ENCODE data around the gene GPR119. TPM values are rescaled to one million over a fixed set of nuclear protein-coding genes. Genes with fewer than 3 reads are reported as not detected.

The GPR119 gene
- total RNA-seq, 3 donors from 2014 or later (not counting 1 experiment from before 2014, with no cell fraction given): not detected

DNA sequence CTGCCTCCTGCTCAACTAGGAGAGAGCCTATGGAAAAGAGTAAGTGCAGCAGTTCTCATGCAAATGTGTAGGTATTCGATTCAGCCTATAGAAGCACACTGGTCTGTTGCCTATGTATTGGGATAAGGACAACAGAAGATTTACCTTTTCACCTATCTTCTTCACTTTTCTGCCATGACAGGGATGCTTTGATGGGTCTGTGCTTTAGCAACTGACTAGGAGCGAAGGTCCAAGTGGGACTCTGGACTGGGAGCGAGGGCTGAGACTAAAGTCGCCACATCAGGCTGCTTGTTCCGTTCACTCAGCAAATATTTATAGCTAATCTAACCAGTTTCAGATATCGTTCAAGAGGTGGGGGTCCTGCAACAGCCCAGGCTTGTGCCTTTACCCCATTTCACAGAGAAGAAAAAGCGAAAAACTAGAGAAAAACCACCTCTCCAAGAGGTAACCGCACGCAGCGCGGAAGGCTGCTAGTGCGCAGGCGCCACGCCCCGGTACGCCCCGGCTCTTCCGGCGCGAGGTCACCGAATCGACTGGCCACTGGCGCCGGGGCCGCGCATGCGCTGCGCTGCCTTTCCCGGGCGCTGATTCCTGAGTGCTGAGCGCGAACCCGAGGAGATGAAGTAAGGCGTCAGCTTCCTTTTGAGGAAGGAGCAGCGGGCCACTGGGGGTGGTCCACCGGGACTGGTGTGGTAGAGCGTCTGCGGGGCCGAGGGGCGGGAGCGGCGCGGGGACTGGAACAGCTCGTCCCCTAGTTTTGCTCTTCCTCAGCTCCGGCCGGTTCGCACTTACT, 16.1 kb upstream of the GPR119 start, which contains the start of gene RBMX2:
Gene RBMX2, plus strand, starts transcription at position 573 of the 793 bp plus-strand sequence. Its CDS starts 46 bp downstream, at position 619.
- no peak for TF ChIP-seq CTCF (IDR thresholded peaks at IDR 0.05)
- peaks cover 11 to 13% of the 10 kb centered on the region in 2 donors for H3K4me1 Mint-ChIP-seq
- ATAC-seq: peak; percentile 90 to 95 (median 94)
- peak within 1 kb of the TSS; percentile 87 for H3K4me3 Mint-ChIP-seq
- peak within 1 kb of the TSS; percentile 87 to 96 for H3K27ac Mint-ChIP-seq
- peaks cover 18 to 28% of the 10 kb centered on the region in 2 donors for H3K27me3 Mint-ChIP-seq (ENCODE audit: low read depth in 2 of 2)
- no peaks in the 10 kb centered on the region for H3K9me3 Mint-ChIP-seq
- DNase-seq: peak; percentile 64 to 89
- WGBS (ENCODE audit: insufficient coverage): under 1% methylated on average over 43 of the region's 47 CpGs
- Histone ChIP-seq H3K4me1 (ENCODE audit: control insufficient read depth, insufficient read depth, low read length) (peaks cover 3% of the 10 kb centered on the region), H3K27me3 (ENCODE audit: control insufficient read depth, insufficient read depth, low read length) (no peaks in the 10 kb centered on the region), H3K4me3 (ENCODE audit: low read length) (peak within 1 kb of the TSS; percentile 68), H3K9me3 (ENCODE audit: control insufficient read depth, insufficient read depth, low read length) (no peaks in the 10 kb centered on the region), H3K36me3 (ENCODE audit: control insufficient read depth, insufficient read depth, low read length) (peaks cover 2% of the 10 kb centered on the region), H3K27ac (ENCODE audit: low read length) (peak within 1 kb of the TSS; percentile 70)
- intact Hi-C loops (cut with micrococcal nuclease): no loop called here
- no peaks in the 10 kb centered on the region for H3K36me3 Mint-ChIP-seq

GRCh38 chrX:130395341-130395740, 9.9 kb upstream of the GPR119 start:
- H3K9me3 Mint-ChIP-seq: no peaks in the 10 kb centered on the region
- H3K36me3 Mint-ChIP-seq: no peaks in the 10 kb centered on the region
- H3K27ac Mint-ChIP-seq: no peak overlapping the region
- DNase-seq (no peak), ATAC-seq (no peak)
- Histone ChIP-seq H3K27ac (ENCODE audit: low read length) (no peak overlapping the region), H3K27me3 (ENCODE audit: control insufficient read depth, insufficient read depth, low read length) (peaks cover 5% of the 10 kb centered on the region), H3K4me3 (ENCODE audit: low read length) (no peak overlapping the region), H3K36me3 (ENCODE audit: control insufficient read depth, insufficient read depth, low read length) (no peaks in the 10 kb centered on the region), H3K4me1 (ENCODE audit: control insufficient read depth, insufficient read depth, low read length) (no peaks in the 10 kb centered on the region), H3K9me3 (ENCODE audit: control insufficient read depth, insufficient read depth, low read length) (no peaks in the 10 kb centered on the region)
- H3K27me3 Mint-ChIP-seq (ENCODE audit: low read depth in 2 of 2): peaks cover 23 to 64% of the 10 kb centered on the region in 2 donors
- WGBS (ENCODE audit: insufficient coverage): 83% methylated on average over 6 of the region's 7 CpGs
- H3K4me3 Mint-ChIP-seq: no peak overlapping the region
- no peak for TF ChIP-seq CTCF (IDR thresholded peaks at IDR 0.05)
- intact Hi-C loops (cut with micrococcal nuclease): no loop called here
- H3K4me1 Mint-ChIP-seq: no peaks in the 10 kb centered on the region

GRCh38 chrX:130393451-130394074, 8.1 kb upstream of the GPR119 start:
- H3K4me3 Mint-ChIP-seq: no peak overlapping the region
- H3K9me3 Mint-ChIP-seq: no peaks in the 10 kb centered on the region
- no peaks in the 10 kb centered on the region for H3K4me1 ChIP-seq (ENCODE audit: control insufficient read depth, insufficient read depth, low read length)
- H3K27me3 ChIP-seq (ENCODE audit: control insufficient read depth, insufficient read depth, low read length): peaks cover 5% of the 10 kb centered on the region
- ATAC-seq: no peak
- TF ChIP-seq CTCF (IDR thresholded peaks at IDR 0.05): no peak
- no peaks in the 10 kb centered on the region for H3K36me3 ChIP-seq (ENCODE audit: control insufficient read depth, insufficient read depth, low read length)
- H3K4me1 Mint-ChIP-seq: no peaks in the 10 kb centered on the region
- H3K27me3 Mint-ChIP-seq (ENCODE audit: low read depth in 2 of 2): peaks cover 17 to 56% of the 10 kb centered on the region in 2 donors
- WGBS (ENCODE audit: insufficient coverage): 49% methylated on average over 4 of the region's 5 CpGs
- no peak overlapping the region for H3K27ac ChIP-seq (ENCODE audit: low read length)
- no peaks in the 10 kb centered on the region for H3K36me3 Mint-ChIP-seq
- no peak overlapping the region for H3K27ac Mint-ChIP-seq
- H3K9me3 ChIP-seq (ENCODE audit: control insufficient read depth, insufficient read depth, low read length): no peaks in the 10 kb centered on the region
- peak in 1 of 2 donors; percentile 5 for DNase-seq
- no peak overlapping the region for H3K4me3 ChIP-seq (ENCODE audit: low read length)
- intact Hi-C loops (cut with micrococcal nuclease): loop anchor here (5.0 kb wide), 1 partner anchor 524 kb away; no protein-coding TSS in a partner anchor
